ENCODE results near the gene OR2H2.
A peak's percentile ranks its signal among the peaks of the same experiment; 100 is the strongest.

Gene OR2H2

DNA sequence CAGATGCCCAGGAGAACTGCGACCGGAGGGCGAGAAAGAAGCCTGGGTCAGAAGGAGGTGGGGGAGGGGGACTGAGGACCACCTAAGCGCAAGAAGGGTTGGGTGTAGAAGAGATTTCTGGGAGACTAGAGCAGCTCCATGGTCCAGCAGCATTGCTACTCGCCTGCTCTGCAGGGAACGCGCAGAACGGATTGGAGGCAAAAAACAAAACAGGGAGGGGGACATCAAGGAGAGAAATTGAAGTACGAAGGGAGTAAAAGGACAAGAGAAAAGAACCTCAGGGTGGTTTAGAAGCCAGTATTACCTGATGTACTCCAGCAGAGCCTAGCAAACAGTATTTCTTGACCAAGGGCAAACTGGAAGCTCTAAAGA lies 48.6 kb downstream of the OR2H2 start (continued):
- TF ChIP-seq ZNF629 (tag by site-specific recombination; IDR thresholded peaks at IDR 0.05) (no peak), SP7 (tag by site-specific recombination; IDR thresholded peaks at IDR 0.05) (no peak; the same call in 1 of the 2 replicates), SP3 (tag by site-specific recombination; IDR thresholded peaks at IDR 0.05) (no peak), ZBTB1 (tag by site-specific recombination; IDR thresholded peaks at IDR 0.05) (no peak), GLI2 (tag by site-specific recombination; IDR thresholded peaks at IDR 0.05; ENCODE audit: borderline replicate concordance, low read depth) (no peak), ZNF600 (tag by site-specific recombination; IDR thresholded peaks at IDR 0.05) (peak; percentile 96), ZNF211 (tag by site-specific recombination; IDR thresholded peaks at IDR 0.05; ENCODE audit: low read depth) (no peak), ZNF707 (tag by site-specific recombination; IDR thresholded peaks at IDR 0.05) (no peak), ZIC2 (tag by site-specific recombination; IDR thresholded peaks at IDR 0.05) (no peak), MYNN (tag by site-specific recombination; IDR thresholded peaks at IDR 0.05; ENCODE audit: borderline replicate concordance) (no peak), ZBTB48 (tag by site-specific recombination; IDR thresholded peaks at IDR 0.05) (no peak), ZNF335 (tag by site-specific recombination; conservative IDR thresholded peaks at IDR 0.05) (peak; percentile 17; the same call in 1 of the 2 replicates), PRDM1 (tag by site-specific recombination; IDR thresholded peaks at IDR 0.05) (peak; percentile 82), ZSCAN23 (tag by site-specific recombination; IDR thresholded peaks at IDR 0.05) (no peak), ZNF146 (tag by site-specific recombination; IDR thresholded peaks at IDR 0.05) (no peak), ZBTB20 (tag by site-specific recombination; IDR thresholded peaks at IDR 0.05) (no peak; the same call in 1 of the 2 replicates), ZNF48 (tag by site-specific recombination; IDR thresholded peaks at IDR 0.05) (no peak), OVOL3 (tag by site-specific recombination; IDR thresholded peaks at IDR 0.05) (no peak), EGR2 (tag by site-specific recombination; IDR thresholded peaks at IDR 0.05; ENCODE audit: low read depth) (no peak), GLI4 (tag by site-specific recombination; IDR thresholded peaks at IDR 0.05) (no peak), ZNF354C (tag by site-specific recombination; IDR thresholded peaks at IDR 0.05; ENCODE audit: borderline replicate concordance, low read depth) (no peak), ZNF621 (tag by site-specific recombination; IDR thresholded peaks at IDR 0.05) (no peak), ZNF140 (tag by site-specific recombination; IDR thresholded peaks at IDR 0.05) (no peak), ZEB2 (tag by site-specific recombination; IDR thresholded peaks at IDR 0.05) (no peak), ZNF76 (tag by site-specific recombination; IDR thresholded peaks at IDR 0.05; ENCODE audit: borderline replicate concordance, low read depth) (0 out of 2 replicates have a peak, but pooled peaks have one; percentile 1)
- TF ChIP-seq, protein P1, sequence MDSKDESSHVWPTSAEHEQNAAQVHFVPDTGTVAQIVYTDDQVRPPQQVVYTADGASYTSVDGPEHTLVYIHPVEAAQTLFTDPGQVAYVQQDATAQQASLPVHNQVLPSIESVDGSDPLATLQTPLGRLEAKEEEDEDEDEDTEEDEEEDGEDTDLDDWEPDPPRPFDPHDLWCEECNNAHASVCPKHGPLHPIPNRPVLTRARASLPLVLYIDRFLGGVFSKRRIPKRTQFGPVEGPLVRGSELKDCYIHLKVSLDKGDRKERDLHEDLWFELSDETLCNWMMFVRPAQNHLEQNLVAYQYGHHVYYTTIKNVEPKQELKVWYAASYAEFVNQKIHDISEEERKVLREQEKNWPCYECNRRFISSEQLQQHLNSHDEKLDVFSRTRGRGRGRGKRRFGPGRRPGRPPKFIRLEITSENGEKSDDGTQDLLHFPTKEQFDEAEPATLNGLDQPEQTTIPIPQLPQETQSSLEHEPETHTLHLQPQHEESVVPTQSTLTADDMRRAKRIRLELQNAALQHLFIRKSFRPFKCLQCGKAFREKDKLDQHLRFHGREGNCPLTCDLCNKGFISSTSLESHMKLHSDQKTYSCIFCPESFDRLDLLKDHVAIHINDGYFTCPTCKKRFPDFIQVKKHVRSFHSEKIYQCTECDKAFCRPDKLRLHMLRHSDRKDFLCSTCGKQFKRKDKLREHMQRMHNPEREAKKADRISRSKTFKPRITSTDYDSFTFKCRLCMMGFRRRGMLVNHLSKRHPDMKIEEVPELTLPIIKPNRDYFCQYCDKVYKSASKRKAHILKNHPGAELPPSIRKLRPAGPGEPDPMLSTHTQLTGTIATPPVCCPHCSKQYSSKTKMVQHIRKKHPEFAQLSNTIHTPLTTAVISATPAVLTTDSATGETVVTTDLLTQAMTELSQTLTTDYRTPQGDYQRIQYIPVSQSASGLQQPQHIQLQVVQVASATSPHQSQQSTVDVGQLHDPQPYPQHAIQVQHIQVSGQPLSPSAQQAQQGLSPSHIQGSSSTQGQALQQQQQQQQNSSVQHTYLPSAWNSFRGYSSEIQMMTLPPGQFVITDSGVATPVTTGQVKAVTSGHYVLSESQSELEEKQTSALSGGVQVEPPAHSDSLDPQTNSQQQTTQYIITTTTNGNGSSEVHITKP (tag by site-specific recombination; IDR thresholded peaks at IDR 0.05): 0 out of 2 replicates have a peak, but pooled peaks have one; percentile 2
- TF ChIP-seq, protein P2, sequence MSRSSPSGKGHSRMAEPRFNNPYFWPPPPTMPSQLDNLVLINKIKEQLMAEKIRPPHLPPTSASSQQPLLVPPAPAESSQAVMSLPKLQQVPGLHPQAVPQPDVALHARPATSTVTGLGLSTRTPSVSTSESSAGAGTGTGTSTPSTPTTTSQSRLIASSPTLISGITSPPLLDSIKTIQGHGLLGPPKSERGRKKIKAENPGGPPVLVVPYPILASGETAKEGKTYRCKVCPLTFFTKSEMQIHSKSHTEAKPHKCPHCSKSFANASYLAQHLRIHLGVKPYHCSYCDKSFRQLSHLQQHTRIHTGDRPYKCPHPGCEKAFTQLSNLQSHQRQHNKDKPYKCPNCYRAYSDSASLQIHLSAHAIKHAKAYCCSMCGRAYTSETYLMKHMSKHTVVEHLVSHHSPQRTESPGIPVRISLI (tag by site-specific recombination; IDR thresholded peaks at IDR 0.05): no peak
- TF ChIP-seq, protein P3, sequence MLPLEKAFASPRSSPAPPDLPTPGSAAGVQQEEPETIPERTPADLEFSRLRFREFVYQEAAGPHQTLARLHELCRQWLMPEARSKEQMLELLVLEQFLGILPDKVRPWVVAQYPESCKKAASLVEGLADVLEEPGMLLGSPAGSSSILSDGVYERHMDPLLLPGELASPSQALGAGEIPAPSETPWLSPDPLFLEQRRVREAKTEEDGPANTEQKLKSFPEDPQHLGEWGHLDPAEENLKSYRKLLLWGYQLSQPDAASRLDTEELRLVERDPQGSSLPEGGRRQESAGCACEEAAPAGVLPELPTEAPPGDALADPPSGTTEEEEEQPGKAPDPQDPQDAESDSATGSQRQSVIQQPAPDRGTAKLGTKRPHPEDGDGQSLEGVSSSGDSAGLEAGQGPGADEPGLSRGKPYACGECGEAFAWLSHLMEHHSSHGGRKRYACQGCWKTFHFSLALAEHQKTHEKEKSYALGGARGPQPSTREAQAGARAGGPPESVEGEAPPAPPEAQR (tag by site-specific recombination; IDR thresholded peaks at IDR 0.05): no peak
- TF ChIP-seq, protein P4, sequence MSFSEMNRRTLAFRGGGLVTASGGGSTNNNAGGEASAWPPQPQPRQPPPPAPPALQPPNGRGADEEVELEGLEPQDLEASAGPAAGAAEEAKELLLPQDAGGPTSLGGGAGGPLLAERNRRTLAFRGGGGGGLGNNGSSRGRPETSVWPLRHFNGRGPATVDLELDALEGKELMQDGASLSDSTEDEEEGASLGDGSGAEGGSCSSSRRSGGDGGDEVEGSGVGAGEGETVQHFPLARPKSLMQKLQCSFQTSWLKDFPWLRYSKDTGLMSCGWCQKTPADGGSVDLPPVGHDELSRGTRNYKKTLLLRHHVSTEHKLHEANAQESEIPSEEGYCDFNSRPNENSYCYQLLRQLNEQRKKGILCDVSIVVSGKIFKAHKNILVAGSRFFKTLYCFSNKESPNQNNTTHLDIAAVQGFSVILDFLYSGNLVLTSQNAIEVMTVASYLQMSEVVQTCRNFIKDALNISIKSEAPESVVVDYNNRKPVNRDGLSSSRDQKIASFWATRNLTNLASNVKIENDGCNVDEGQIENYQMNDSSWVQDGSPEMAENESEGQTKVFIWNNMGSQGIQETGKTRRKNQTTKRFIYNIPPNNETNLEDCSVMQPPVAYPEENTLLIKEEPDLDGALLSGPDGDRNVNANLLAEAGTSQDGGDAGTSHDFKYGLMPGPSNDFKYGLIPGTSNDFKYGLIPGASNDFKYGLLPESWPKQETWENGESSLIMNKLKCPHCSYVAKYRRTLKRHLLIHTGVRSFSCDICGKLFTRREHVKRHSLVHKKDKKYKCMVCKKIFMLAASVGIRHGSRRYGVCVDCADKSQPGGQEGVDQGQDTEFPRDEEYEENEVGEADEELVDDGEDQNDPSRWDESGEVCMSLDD (tag by site-specific recombination; IDR thresholded peaks at IDR 0.05): no peak
- TF ChIP-seq, protein P5, sequence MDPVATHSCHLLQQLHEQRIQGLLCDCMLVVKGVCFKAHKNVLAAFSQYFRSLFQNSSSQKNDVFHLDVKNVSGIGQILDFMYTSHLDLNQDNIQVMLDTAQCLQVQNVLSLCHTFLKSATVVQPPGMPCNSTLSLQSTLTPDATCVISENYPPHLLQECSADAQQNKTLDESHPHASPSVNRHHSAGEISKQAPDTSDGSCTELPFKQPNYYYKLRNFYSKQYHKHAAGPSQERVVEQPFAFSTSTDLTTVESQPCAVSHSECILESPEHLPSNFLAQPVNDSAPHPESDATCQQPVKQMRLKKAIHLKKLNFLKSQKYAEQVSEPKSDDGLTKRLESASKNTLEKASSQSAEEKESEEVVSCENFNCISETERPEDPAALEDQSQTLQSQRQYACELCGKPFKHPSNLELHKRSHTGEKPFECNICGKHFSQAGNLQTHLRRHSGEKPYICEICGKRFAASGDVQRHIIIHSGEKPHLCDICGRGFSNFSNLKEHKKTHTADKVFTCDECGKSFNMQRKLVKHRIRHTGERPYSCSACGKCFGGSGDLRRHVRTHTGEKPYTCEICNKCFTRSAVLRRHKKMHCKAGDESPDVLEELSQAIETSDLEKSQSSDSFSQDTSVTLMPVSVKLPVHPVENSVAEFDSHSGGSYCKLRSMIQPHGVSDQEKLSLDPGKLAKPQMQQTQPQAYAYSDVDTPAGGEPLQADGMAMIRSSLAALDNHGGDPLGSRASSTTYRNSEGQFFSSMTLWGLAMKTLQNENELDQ (tag by site-specific recombination; IDR thresholded peaks at IDR 0.05; ENCODE audit: low read depth): no peak
